ENCODE measurements around the gene SLC8A1.

The SLC8A1 gene

GRCh38 chr2:40458271-40458794, 6.4 kb upstream of the SLC8A1 start:
- DNase-seq (ENCODE audit: low spot score) = no peak

GRCh38 chr2:40457837-40458236, 5.9 kb upstream of the SLC8A1 start:
- peak; percentile 20 for DNase-seq (ENCODE audit: low spot score)

GRCh38 chr2:40457366-40457765, 5.5 kb upstream of the SLC8A1 start:
- DNase-seq (ENCODE audit: low spot score) = no peak

GRCh38 chr2:40456926-40457325, 5.0 kb upstream of the SLC8A1 start:
- DNase-seq (ENCODE audit: low spot score) = no peak

GRCh38 chr2:40455661-40456060, 3.8 kb upstream of the SLC8A1 start:
- DNase-seq (ENCODE audit: low spot score) = peak; percentile 81

- no peak for DNase-seq (ENCODE audit: low spot score)
Observed at GRCh38 chr2:40454321-40454720, 2.4 kb upstream of the SLC8A1 start.

GRCh38 chr2:40452786-40453185, 896 bp upstream of the SLC8A1 start:
- DNase-seq (ENCODE audit: low spot score) = no peak

- DNase-seq (ENCODE audit: low spot score) = peak; percentile 43
Observed at GRCh38 chr2:40450796-40451430, 977 bp downstream of the SLC8A1 start.

- DNase-seq (ENCODE audit: low spot score) = peak; percentile 43
Observed at GRCh38 chr2:40450066-40450795, 1.7 kb downstream of the SLC8A1 start.

- DNase-seq (ENCODE audit: low spot score) = peak; percentile 25
Observed at GRCh38 chr2:40448476-40449079, 3.3 kb downstream of the SLC8A1 start.

GRCh38 chr2:40445467-40445866, 6.4 kb downstream of the SLC8A1 start:
- DNase-seq (ENCODE audit: low spot score) = no peak

- DNase-seq (ENCODE audit: low spot score) = no peak
Observed at GRCh38 chr2:40440835-40441234, 11.1 kb downstream of the SLC8A1 start.

GRCh38 chr2:40439473-40439872, 12.4 kb downstream of the SLC8A1 start:
- DNase-seq (ENCODE audit: low spot score) = no peak

GRCh38 chr2:40436093-40436475, 15.8 kb downstream of the SLC8A1 start:
- DNase-seq (ENCODE audit: low spot score) = no peak

- DNase-seq (ENCODE audit: low spot score) = no peak
Observed at GRCh38 chr2:40435426-40436092, 16.3 kb downstream of the SLC8A1 start.

- peak; percentile 99 for DNase-seq (ENCODE audit: low spot score)
Observed at GRCh38 chr2:40434731-40435271, 17.1 kb downstream of the SLC8A1 start.

GRCh38 chr2:40433736-40434135, 18.2 kb downstream of the SLC8A1 start:
- DNase-seq (ENCODE audit: low spot score) = peak; percentile 29

- no peak for DNase-seq (ENCODE audit: low spot score)
Observed at GRCh38 chr2:40432921-40433483, 18.9 kb downstream of the SLC8A1 start.

- peak; percentile 29 for DNase-seq (ENCODE audit: low spot score)
Observed at GRCh38 chr2:40431600-40431955, 20.3 kb downstream of the SLC8A1 start.

GRCh38 chr2:40430776-40431599, 20.9 kb downstream of the SLC8A1 start:
- peak; percentile 33 for DNase-seq (ENCODE audit: low spot score)

GRCh38 chr2:40428439-40428838, 23.5 kb downstream of the SLC8A1 start:
- DNase-seq (ENCODE audit: low spot score) = no peak

All from kidney tubule cell (primary cell).